Stimulated activated naive CD8-positive, alpha-beta T cell treated with anti-CD3 and anti-CD28 coated beads, Interleukin-15, Interleukin-2, amounts not matched to agents 100 U/mL and 50 U/mL, for 24 hours (primary cell): ENCODE results near the gene SMAGP.
"Not testable (repeated sequence)": the region's sequence is repeated elsewhere in the genome, so short reads cannot be mapped to it uniquely, and the experiment has no call there.

Experiments used
- ATAC-seq: fragments of 150-1000 bp; cut with Tn5 transposase; one replicate; pipeline ENCODE4 v1.10.0; 2021
- DNase-seq: peaks from one replicate; pipeline ENCODE4 v3.0.0; 2021

SMAGP gene, protein sequence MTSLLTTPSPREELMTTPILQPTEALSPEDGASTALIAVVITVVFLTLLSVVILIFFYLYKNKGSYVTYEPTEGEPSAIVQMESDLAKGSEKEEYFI

DNA sequence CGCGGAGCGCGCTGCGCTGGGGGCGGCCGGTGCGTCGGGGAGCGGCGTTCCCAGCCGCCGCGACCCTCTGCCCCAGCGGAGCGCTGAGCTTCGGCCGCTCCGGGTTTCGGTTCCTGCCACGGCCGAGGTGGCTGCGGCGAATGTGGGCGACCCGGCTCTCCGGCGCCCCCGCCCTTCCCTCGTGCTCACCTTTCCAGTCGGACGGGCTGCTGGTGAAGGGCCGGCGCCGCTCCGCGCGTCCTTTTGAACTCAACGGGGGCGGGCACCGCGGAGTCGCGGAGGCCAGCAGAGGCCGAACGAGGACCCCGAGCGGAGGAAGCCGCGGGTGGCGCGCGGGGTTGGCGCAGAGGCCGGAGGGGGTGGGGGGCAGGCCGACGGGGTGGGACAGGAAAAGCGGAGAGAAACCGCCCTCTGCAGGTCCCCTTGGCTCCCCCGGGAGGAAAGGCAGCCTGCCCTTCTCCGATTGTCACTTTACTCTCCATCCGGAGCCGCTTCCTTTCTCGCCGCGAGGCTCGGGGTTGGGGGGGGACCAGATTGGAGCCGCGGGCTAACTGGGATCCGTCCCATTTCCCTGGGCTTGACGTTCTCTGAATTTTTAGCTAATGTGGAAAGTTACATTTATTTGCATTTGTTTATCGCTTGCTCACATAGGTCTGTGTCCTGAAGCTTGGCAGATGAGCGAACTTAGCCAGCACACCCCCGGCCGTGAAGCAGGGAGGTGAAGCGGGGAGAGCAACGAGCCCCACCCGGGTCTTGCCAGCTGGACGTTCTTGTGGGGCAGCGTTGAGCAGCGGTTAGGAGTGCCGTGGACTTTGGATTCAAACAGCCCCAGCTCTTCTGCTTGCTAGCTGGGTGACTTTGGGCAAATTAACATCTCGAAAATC, at the start of gene SMAGP:
Gene SMAGP (minus strand): TSS at position 349 of the 884 bp plus-strand sequence. CDS start 1,137 bp downstream, outside the sequence.
- peak; percentile 58 for DNase-seq
- ATAC-seq: peak; percentile 47

DNA sequence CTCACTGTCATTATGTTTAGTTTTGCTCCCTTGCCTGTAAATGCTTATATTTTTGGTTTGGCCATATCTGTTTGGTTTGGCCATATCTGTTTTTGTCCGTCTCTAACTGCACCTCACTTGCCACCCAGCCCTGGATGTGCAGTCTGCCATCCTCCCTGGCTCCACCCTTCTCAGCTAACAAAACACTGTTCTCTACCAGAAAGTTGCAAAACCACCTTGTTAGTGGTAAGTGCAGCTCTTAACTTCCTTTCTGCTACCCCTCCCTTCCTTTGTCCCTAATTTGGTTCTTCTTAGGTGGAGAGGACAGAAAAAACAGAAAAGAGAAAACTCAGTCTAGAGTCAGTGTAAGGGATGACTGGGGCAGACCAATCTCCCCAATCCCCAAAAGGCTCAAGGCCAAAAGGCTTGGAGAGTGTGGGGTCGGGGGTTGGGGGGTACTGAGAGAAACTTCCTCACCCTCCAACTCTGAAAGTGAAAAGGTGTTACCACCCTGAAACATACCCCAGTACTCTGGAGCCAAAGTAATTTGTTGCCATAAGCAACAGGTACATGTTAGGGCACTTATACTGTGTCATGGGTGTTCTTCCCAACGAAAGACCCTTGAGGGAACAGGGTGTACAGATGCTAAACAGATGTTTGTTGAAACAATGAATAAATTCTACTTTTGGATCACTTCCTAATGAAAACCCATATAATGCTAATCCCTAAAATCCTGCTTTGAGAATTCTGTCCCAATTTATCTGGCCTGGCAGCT, 48.8 kb upstream of the SMAGP start:
- no peak for DNase-seq

DNA sequence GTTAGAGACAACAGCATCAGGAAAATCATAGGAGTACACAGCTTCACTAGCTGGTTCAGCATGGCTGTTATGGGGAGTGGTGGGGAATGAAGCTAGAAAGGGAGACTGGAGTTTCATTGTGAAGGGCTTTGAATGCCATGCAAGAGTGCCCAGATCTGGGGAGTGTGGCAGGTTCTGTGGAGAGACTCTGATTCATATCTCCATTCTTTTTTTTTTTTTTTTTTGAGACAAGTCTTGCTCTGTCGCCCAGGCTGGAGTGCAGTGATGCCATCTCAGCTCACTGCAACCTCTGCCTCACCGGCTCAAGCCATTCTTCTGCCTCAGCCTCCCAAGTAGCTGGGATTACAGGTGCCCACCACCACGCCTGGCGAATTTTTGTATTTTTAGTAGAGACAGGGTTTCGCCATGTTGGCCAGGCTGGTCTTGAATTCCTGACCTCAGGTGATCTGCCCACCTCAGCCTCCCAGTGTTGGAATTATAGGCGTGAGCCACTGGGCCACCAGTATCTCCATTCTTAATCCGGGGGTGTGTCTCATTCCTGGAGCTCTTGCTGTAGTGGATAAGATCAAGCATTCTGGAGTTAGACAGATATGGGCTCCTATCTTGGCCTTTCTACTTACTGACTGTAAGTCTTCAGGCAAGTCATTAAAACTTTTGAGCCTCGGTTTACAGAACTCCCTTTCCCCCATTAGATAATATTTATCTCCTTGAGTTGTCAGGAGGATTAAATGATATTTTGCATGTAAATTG, 48.0 kb upstream of the SMAGP start:
- DNase-seq, ATAC-seq: not testable (repeated sequence)

More for the DNA sequence above, 48.8 kb upstream of the SMAGP start:
- no peak for ATAC-seq

DNA sequence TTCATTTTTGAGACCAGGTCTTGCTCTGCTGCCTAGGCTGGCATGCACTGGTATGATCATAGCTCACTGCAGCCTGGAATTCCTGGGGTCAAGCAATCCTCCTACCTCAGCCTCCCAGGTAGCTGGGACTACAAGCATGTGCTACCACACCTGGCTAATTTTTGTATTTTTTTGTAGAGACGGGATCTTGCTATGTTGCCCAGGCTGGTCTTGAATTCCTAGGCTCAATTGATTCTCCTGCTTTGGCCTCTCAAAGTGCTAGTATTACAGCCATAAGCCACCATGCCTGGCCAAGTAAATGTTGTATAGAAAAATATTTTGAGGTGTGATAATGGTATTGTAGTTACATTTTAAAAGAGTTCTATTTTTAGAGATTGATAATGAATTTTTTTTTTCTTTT, 41.2 kb upstream of the SMAGP start:
- ATAC-seq (no peak), DNase-seq (no peak)

DNA sequence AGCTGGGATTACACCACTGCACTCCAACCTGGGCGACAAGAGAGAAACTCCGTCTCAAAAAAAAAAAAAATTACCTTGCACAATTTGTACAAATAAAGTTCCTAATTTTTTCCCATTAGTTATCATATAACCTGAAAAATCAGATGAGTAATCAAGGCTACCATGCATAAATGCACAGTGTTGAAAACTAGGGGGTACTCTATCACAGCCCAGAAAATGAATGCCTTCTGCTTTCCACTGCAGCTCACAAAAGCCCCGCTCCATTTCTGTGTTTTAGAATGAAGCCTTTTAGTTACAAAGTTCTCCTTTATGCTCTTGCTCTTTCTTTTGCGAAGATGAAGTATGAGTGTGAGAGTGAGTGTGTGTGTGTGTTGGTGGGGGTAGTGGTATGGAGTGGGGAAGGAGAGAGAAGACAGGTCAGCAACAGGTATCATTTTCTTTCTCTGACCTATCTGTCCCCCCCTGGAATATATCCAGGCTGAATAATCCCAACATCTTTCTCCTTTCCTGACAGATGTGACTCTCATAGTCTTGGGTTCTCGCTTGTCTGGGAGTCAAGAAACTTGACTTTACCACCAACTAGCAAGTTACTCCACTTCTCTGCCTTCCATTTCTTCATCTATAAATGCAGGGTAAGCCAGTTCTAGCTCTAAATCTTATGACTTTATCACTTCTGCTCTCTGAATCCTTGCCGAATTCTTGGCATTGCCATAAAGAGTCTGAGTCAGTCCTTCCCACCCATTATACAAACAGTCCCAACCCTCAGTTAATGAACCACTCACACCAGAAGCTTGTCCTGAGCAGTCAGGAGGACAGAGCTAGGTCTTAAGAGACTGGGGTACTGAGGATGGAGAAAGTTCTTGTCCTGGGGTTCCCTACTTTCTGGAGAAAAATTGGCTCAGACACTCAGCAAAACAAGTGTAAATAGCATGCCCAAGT, 37.7 kb upstream of the SMAGP start:
- ATAC-seq (no peak), DNase-seq (no peak)

DNA sequence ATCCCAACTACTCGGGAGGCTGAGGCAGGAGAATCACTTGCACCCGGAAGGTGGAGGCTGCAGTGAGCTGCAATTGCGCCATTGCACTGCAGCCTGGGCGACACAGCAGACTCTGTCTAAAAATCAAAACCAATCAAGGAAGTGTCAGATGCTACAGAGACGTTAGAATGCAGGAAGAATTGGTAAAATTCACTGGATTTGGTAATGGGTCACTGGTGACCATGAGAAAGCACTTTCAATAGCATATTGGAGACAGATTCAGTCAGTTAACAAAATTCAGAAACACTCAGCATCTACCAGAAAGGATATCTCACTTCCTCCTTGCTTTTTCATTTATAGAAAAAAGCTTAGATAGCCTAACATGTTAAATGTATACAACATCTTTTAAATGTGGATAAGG, 36.3 kb upstream of the SMAGP start:
- ATAC-seq (no peak), DNase-seq (no peak)

DNA sequence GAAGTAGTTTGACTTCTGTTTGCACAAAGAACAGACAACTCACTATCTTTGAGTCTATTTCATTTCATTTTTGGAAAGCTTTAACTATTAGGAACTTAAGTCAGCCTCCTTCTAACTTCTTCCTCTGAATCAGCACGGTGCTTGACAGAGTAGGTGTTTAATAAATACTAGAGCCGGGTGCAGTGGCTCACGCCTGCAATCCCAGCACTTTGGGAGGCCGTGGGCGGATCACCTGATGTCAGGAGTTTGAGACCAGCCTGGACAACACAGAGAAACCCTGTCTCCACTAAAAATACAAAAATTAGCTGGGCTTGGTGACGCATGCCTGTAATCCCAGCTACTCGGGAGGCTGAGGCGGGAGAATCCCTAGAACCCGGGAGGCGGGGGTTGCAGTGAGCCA, 30.6 kb upstream of the SMAGP start:
- not testable (repeated sequence) for DNase-seq, ATAC-seq

DNA sequence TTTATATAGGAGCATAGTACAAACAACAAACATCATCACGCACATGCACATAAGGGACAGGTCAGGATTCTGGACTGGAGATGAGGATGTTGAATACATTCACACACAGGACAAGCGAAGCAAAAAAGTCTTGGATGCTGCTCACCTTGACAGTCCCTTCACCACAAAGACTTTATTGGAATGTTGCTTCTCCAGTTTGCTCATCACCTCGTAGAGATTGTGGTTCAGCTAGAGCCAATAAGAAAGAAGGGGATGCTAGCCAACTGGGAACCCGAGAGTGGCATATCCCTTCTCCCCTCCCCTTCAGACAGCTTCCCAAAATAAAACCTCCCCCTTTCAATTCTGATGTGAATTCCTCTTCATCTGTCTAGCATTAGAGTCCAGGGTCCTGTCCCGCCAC, 25.4 kb upstream of the SMAGP start:
- DNase-seq: no peak
- no peak for ATAC-seq

DNA sequence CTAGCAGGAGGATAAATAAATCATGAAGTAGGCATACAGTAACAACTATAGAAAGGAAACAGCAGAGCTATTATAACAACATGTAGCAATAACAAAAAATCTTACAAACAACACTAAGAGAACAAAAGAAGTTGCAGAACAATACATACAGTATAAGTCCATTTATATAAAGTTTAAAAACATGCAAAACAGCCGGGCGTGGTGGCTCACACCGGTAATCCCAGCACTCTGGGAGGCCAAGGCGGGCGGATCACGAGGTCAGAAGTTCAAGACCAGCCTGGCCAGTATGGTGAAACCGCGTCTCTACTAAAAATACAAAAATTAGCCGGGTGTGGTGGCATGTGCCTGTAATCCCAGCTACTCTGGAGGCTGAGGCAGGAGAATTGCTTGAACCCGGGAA, 23.9 kb upstream of the SMAGP start:
- not testable (repeated sequence) for DNase-seq, ATAC-seq

DNA sequence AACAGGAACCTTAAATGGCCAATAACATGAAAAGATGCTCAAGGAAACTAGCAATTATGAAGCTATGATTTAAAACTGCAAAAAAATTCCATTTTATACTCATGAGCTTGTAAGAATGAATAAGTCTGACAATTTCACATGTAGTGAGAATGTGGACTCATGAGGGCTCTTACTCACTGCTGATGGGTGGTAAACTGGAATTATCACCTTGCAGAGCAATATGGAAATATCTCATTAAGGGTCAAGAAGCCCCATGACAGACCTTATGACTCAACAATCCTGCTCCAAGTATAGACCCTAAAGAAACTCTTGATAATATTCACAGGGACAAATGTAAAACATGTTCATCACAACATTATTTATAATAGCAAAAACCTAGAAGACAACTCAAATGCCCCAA, 23.5 kb upstream of the SMAGP start:
- ATAC-seq: peak; percentile 95
- no peak for DNase-seq

DNA sequence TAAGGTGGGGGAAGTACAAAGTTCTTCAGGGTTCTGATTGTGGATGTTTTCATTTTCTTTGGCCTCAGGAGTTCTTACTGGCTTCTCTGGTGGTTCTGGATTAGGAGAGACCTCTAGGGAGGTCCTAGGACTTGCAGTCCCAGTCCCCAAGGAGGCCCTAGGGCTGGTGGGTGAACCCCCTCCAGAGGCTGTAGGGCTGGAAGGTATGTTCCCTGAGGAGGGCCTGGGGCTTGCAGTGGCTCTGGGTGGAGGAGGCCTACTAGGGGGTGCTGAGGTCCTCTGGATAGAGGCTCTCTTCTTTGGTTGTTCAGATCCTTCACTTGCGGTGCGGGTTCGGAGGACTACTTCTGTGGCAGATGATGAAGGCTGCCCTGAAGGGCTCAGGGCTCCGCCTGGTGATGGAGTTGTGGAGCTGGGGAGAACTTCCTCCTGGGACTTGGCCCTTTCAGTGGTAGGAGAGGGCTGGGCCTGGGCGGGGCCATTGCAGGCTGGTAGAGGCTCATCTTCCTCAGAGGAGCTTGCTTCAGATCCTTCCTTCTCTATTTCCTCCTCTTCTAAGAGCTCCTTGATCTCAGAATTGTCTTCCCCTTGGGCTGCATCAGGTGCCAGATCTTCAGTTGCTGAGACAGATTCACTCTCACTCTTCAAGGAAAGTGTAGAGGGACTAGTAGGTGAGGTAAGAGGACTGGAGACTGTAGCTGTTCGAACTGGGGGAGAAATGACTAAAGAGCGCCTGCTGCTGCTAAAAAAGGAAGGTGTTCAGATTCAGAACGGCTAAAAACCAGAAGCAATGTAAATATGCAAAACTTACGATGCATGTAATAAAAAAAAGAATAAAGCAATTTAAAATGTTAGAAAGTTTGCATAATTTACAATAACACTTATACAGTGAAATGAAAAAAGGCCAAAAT, 21.6 kb upstream of the SMAGP start:
- DNase-seq, ATAC-seq: not testable (repeated sequence)

DNA sequence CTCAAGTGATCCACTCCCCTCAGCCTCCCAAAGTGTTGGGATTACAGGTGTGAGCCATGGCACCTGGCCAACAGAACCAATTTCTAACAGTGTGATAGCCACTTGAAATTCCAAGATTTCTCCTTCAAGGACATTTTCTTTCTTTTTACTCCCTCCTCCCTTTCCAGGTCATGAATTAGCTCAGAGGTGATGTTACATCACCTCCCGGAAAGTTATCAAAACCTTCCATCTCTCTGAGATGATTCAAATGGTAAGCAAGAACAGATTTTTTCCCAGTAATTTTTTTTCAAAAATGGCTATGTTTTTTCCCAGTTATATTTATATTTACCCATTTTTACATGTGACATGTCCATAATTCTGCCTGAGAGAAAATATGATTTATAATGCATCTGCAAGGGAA, 15.6 kb upstream of the SMAGP start:
- ATAC-seq (no peak), DNase-seq (no peak)

DNA sequence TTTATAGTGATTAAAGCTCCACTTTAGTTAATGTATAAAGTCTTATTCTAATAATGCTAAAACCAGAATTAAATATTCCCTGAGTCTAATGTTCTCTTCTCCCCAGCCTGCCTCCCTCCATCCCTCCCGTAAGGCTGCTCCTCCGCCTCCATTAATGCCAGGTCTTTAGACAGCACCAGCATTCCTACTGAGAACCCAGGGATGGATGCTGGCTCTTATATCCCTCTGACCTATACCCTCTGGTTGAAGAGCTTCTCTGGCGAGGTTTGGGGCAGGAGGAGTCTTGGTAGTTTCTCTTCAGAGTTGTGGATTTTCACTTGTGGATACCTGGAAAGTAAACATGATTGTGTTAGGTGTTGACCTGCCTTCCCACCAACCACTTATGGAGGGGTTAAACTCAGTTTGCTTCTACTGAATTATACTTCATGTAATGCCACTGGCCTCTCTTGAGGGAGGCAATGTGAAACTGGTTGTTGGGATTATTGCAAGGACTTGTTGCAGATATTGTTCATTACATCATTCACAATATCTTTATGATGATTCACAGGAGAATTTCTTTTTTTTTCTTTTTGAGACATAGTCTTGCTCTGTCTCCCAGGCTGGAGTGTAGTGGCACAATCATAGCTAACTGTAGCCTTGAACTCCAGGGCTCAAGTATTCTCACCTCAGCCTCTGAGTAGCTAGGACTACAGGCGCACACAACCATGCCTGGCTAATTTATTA, 11.1 kb upstream of the SMAGP start:
- ATAC-seq: no peak

DNA sequence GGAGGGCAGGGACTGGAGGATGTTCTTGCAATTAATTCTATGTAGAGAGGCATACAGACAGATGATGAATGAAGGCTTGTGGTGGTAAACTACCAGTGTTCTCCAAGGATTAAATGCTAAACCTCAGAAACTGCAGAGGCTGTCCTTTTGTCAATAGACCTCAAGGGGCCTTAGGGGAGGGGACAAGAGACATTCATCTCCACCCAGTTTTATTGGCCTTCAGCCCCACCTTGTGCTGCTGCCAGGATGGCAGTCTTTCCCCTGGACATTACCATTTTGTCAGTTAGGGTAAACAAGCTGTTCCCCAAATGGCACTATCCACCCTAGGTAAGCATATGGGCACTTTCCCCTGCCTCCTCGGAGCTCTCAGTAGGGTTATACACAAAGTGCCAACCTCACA, 4.9 kb upstream of the SMAGP start:
- ATAC-seq (peak; percentile 24), DNase-seq (no peak)

More for the DNA sequence above, 11.1 kb upstream of the SMAGP start:
- no peak for DNase-seq

DNA sequence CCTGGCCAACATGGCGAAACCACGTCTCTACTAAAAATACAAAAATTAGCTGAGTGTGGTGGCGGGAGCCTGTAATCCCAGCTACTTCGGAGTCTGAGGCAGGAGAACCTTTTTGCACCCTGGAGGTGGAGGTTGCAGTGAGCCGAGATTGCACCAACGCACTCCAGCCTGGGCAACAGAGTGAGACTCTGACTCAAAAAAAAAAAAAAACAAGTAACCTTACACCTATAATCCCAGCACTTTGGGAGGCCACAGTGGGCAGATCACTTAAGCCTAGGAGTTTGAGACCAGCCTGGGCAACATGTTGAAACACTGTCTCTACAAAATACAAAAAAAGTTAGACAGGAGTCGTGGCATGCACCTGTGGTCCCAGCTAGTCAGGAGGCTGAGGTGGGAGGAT, 2.6 kb upstream of the SMAGP start:
- ATAC-seq, DNase-seq: not testable (repeated sequence)

DNA sequence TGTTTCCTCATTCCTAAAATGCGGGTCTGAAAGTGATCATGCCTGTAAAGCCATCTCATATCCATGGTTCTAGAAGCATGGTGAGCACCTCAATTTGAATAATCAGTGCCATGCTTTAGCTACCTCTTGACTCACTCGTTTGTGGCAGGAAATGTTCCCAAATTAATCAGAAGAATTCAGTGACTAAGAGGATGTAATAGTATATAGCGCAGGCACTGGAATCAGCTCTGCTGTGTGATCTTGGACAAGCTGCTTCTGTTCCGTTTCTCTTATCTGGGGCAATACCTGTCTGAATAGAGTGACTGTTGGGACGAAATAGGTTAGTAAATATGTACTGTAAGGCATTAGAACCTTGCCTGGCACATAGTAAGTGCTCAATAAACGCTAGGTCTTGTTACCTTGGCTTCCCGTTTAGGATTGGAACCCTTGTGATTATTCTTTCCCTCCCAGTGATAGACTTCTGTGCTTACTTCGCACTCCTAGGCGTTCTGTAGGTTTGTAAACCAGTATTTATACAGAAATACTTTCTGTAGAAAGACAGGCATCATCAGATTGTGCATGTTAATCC, 820 bp upstream of the SMAGP start:
- no peak for DNase-seq

DNA sequence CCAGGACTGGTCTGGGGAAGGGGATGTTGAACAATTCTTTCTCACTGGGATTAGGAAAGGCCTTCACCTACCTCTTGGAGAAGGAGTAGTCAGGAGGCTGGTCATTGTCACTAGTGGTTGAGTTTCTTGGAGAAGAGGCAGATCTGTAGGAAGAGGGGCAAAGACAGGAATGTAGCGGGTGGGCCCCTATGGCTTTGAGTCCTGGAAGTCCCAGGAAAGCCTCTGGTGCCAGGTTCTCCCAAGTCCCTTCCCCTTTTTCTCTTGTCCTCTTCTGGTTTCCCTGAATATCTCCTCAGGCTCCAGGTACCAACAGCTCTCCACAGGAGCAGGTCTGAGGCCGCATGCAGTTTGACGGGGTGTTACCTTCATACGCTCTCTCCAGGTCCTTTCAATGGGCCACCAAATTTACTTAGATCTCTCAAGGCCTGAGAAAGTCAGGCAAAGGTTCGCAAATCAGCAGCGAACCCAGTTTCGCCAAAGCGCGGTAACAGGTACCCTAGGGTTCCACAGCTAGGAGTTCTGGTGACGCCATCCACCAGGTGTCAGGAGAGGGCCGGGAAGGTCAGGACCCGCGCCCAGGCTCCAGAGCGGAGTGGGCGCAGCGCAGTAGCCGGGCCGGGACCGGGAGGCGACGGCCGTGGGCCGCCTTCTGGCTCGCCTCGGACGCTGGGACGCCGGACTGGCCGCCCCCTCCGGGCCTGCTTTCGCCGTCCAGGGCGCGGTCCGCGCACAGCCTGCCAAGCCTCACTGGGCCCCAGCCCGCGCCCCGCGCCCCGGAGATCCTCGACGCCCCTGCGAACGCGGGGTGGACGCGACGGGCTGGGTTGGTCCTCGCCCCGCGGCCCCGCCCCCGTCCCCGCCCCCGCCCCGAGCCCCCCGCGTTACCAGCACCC, 795 bp downstream of the SMAGP start:
- DNase-seq (peak; percentile 70), ATAC-seq (peak; percentile 64)

More for the DNA sequence above, 820 bp upstream of the SMAGP start:
- ATAC-seq: peak; percentile 44

DNA sequence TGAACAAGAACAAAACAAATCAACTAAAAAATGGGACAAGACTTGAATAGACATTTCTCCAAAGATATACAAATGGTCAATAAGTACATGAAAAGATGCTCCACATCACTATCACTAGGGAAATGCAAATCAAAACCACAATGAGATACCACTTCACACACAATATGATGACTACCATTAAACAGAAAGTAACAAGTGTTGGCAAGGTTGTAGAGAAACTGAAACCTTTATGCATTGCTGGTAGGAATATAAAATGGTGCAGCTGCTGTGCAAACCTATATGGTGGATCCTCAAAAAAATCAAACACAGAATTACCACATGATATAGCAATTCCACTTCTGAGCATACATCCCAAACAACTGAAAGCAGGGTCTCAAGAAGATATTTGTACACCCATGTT, 5.2 kb downstream of the SMAGP start:
- DNase-seq (no peak), ATAC-seq (peak; percentile 76)
